Stimulated activated CD4-positive, alpha-beta T cell treated with anti-CD3 and anti-CD28 coated beads, Interleukin-4, amount 100 ng/mL, for 24 hours (primary cell): Measurements from ENCODE around the gene PPIB.
"Not testable (repeated sequence)": the region's sequence is repeated elsewhere in the genome, so short reads cannot be mapped to it uniquely, and the experiment has no call there.

ENCODE experiments used
- DNase-seq: peaks from one replicate; pipeline ENCODE4 v3.0.0-alpha.2; 2020

The PPIB gene

GRCh38 chr15:64137226-64137833, 25.5 kb downstream of the PPIB start:
- DNase-seq = no peak

GRCh38 chr15:64136347-64136746, 26.5 kb downstream of the PPIB start:
- DNase-seq = no peak

GRCh38 chr15:64134345-64134829, 28.4 kb downstream of the PPIB start:
- DNase-seq = no peak

- DNase-seq = no peak
Measured at GRCh38 chr15:64133623-64134344, 29.0 kb downstream of the PPIB start.

GRCh38 chr15:64132217-64132616, 30.6 kb downstream of the PPIB start:
- DNase-seq = no peak

GRCh38 chr15:64131547-64131946, 31.3 kb downstream of the PPIB start:
- no peak for DNase-seq

GRCh38 chr15:64130159-64130558, 32.7 kb downstream of the PPIB start:
- DNase-seq = no peak

GRCh38 chr15:64127521-64128270, 35.1 kb downstream of the PPIB start:
- DNase-seq = no peak

GRCh38 chr15:64125978-64126377, 36.8 kb downstream of the PPIB start:
- no peak for DNase-seq

GRCh38 chr15:64122936-64123351, 39.9 kb downstream of the PPIB start:
- no peak for DNase-seq

GRCh38 chr15:64122444-64122843, 40.4 kb downstream of the PPIB start:
- no peak for DNase-seq

GRCh38 chr15:64121614-64122013, 41.2 kb downstream of the PPIB start:
- no peak for DNase-seq

- DNase-seq = not testable (repeated sequence)
Measured at GRCh38 chr15:64120322-64120721, 42.5 kb downstream of the PPIB start.

- no peak for DNase-seq
Measured at GRCh38 chr15:64117759-64118487, 44.9 kb downstream of the PPIB start.

- DNase-seq = no peak
Measured at GRCh38 chr15:64112904-64113303, 49.9 kb downstream of the PPIB start.

- no peak for DNase-seq
Measured at GRCh38 chr15:64112073-64112772, 50.6 kb downstream of the PPIB start.

- no peak for DNase-seq
Measured at GRCh38 chr15:64111679-64112050, 51.2 kb downstream of the PPIB start.

GRCh38 chr15:64110950-64111678, 51.7 kb downstream of the PPIB start:
- DNase-seq = no peak

GRCh38 chr15:64110108-64110701, 52.6 kb downstream of the PPIB start:
- DNase-seq = not testable (repeated sequence)

- no peak for DNase-seq
Measured at GRCh38 chr15:64107337-64107736, 55.5 kb downstream of the PPIB start.
